ENCODE data around the gene MSI2. TPM values are rescaled to one million over a fixed set of nuclear protein-coding genes. Genes with fewer than 3 reads are reported as not detected.
A peak's percentile ranks its signal among the peaks of the same experiment; 100 is the strongest.

Gene MSI2
- total and polyA plus RNA-seq, 12 donors = 25.5 to 135 (median 121) TPM

GRCh38 chr17:57524839-57525568, 268.7 kb downstream of the MSI2 start:
- TF ChIP-seq CTCF (IDR thresholded peaks at IDR 0.05) = no peak
- Histone ChIP-seq H3K36me3 (peaks cover 0 to 2% (median 0%) of the 10 kb centered on the region in 9 donors), H3K4me1 (peaks cover 6 to 63% (median 24%) of the 10 kb centered on the region in 9 donors), H3K27me3 (no peaks in the 10 kb centered on the region), H3K27ac (peak overlapping the region in 2 of 10 donors; percentile 30 to 41), H3K4me3 (no peak overlapping the region), H3K9me3 (no peaks in the 10 kb centered on the region)
- 91 to 94% methylated on average over 4 of the region's 4 CpGs for WGBS, 2 donors
- intact Hi-C loops (cut with DNase I) = loop anchor here in 1 of 10 donors (10.0 kb wide), 1 partner anchor 290 kb away; no protein-coding TSS in a partner anchor
- ATAC-seq (no peak), DNase-seq (no peak)

GRCh38 chr17:57527221-57528057, 271.1 kb downstream of the MSI2 start:
- intact Hi-C loops (cut with DNase I) = loop anchor here in 1 of 10 donors (10.0 kb wide), 1 partner anchor 293 kb away; no protein-coding TSS in a partner anchor
- no peaks in the 10 kb centered on the region for H3K27me3 ChIP-seq
- peaks cover 3 to 57% (median 22%) of the 10 kb centered on the region in 9 donors for H3K4me1 ChIP-seq
- TF ChIP-seq CTCF (IDR thresholded peaks at IDR 0.05) = no peak
- no peak overlapping the region for H3K4me3 ChIP-seq
- ATAC-seq (no peak), DNase-seq (no peak)
- H3K27ac ChIP-seq = peak overlapping the region in 4 of 10 donors; percentile 0 to 55 (median 29)
- H3K36me3 ChIP-seq = peaks cover 0 to 2% (median 0%) of the 10 kb centered on the region in 9 donors
- 71 to 80% methylated on average over 15 of the region's 15 CpGs for WGBS, 2 donors
- H3K9me3 ChIP-seq = no peaks in the 10 kb centered on the region

- H3K27ac ChIP-seq = no peak overlapping the region
- intact Hi-C loops (cut with DNase I) = loop anchor here in 1 of 10 donors (10.0 kb wide), 1 partner anchor 293 kb away; no protein-coding TSS in a partner anchor
- WGBS, 2 donors = 86 to 88% methylated on average over 7 of the region's 7 CpGs
- no peak for TF ChIP-seq CTCF (IDR thresholded peaks at IDR 0.05)
- no peaks in the 10 kb centered on the region for H3K27me3 ChIP-seq
- peaks cover 0 to 8% (median 0%) of the 10 kb centered on the region in 9 donors for H3K36me3 ChIP-seq
- no peak for ATAC-seq
- no peaks in the 10 kb centered on the region for H3K9me3 ChIP-seq
- H3K4me1 ChIP-seq = peaks cover 0 to 52% (median 22%) of the 10 kb centered on the region in 9 donors
- H3K4me3 ChIP-seq = no peak overlapping the region
- DNase-seq = no peak
These were observed 271.7 kb downstream of the MSI2 start for GRCh38 chr17:57528058-57528451.

GRCh38 chr17:57530026-57530425, 273.7 kb downstream of the MSI2 start:
- 64 to 69% methylated on average over 3 of the region's 3 CpGs for WGBS, 2 donors
- no peak for DNase-seq
- intact Hi-C loops (cut with DNase I) = loop anchor here in 1 of 10 donors (10.0 kb wide), 1 partner anchor 285 kb away; no protein-coding TSS in a partner anchor
- H3K27ac ChIP-seq = no peak overlapping the region
- peaks cover 0 to 40% (median 14%) of the 10 kb centered on the region in 9 donors for H3K4me1 ChIP-seq
- no peak for ATAC-seq
- no peak overlapping the region for H3K4me3 ChIP-seq
- H3K9me3 ChIP-seq = no peaks in the 10 kb centered on the region
- peaks cover 0 to 8% (median 0%) of the 10 kb centered on the region in 9 donors for H3K36me3 ChIP-seq
- H3K27me3 ChIP-seq = no peaks in the 10 kb centered on the region
- TF ChIP-seq CTCF (IDR thresholded peaks at IDR 0.05) = no peak
